GM19324 (cell line): Measurements from ENCODE around the gene TMSB4X.
"Not testable (repeated sequence)": the region's sequence is repeated elsewhere in the genome, so short reads cannot be mapped to it uniquely, and the experiment has no call there.

ENCODE experiments used
- ATAC-seq: cut with Tn5 transposase; IDR thresholded peaks from one replicate; pipeline ENCODE4 v1.9.1; 2021; ENCODE audit warnings: mild to moderate bottlenecking, moderate library complexity; ENCODE audit not compliant: unreplicated experiment, low FRiP score

Gene TMSB4X

DNA sequence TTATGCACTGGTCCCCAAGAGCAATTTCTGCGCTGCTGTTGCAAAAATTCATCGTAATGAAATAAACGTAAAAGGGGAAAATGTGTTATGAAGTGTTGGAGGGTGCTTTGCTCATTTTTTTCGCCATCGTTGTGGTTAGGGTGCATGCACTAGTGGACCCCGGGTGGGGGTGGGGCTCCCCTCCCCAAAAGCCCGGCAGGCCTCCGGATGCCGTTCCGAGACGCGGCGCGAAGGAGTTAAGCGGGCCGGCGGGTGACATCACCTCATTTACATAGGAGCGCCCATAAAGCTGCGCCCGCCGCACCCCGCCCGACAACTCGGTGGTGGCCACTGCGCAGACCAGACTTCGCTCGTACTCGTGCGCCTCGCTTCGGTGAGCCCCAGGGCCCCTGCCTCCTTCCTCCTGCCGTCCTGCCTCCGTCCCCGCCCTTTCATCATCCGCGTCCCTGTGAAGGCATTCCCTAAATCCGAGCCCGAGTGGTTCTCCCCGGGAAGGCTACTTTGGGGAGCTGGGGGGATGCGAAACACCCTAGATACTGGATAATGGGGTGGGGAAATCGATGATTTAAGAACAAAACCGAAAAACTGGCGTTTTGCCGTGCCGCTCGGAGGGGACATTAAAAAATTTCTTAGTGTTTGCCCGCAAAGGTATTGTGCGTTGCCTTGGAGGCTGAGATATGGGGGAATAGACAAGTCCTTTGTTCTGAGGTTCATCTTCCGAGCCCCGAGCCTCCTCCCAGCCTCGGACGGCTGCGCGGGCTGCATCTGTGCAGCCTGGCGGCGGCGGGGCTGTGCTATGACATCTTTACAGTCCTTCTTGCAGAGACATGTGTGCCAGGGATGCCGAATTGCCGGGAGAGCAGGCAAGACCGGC is at the start of gene TMSB4X:
Gene TMSB4X (plus strand): TSS at position 315 of the 874 bp plus-strand sequence.
- ATAC-seq: peak; percentile 53

DNA sequence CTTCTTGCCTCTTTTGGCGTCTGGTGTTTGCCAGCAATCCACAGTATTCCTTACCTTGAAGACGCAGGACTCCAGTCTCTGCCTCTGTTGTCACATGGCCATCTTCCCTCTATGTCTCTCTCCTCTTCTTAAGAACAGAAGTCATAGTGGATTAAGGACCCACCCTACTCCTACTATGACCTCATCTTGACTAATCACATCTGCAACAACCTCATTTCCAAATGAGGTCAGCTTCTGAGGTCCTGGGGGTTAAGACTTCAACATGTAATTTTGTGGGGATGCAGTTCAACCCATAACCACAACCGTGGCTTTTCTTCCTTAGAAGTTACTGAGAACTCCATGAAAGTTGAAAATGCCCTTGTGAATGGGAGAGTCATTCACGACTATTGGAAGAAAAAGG is 45.2 kb upstream of the TMSB4X start:
- ATAC-seq: no peak

DNA sequence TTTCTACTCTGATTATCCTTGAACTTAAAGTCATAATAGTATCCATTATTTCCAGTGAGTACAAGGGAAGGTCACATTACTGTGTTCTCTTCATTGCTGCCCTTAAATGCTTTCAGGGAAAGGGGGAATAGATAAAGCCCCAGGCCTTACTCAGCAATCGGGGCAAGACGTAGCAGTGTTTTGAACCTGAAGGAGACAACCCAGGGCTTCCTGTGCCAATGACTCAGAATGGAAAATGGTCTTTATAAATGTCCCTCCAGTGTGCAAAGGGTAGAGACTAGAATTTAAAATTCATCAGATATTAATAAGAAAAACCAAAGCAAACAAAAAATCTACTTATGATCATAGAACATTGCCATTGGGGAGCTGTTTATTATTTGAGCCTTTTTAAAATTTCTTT is 44.8 kb upstream of the TMSB4X start:
- no peak for ATAC-seq

DNA sequence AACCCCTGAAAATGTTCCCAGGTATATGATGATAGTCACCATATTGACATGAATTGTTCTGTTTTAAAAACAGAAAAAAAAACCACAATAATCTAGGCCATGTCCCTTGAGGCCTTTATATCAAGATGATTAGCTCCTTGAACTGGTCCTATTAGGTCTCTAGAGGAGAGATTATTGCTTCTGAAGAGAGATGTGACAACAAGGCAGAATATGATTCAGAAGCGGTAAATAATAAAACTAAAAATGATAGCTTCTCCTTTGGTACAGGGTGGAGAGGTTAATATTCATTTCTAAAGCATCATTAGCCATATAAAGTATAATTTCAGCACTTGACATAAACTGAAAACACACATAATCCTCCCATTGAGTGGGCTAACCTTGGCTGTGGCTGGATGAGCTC is 42.7 kb upstream of the TMSB4X start:
- ATAC-seq: no peak

DNA sequence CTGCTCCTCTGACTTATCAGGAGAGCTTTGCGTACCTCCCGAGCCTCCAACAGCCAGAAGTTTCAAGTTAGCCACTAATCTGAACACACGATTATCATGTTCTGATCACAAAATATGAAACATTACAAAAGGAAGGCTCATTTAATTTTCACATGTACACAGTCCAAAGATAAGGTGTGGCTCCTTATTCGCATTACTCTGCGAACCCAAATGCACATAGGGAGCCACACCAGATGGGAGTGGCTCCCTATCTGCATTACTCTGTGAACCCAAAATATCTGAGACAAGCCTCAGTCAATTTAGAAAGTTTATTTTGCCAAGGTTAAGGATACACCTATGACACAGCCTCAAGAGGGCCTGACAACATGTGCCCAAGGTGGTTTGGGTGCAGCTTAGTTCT is 40.1 kb upstream of the TMSB4X start:
- no peak for ATAC-seq

DNA sequence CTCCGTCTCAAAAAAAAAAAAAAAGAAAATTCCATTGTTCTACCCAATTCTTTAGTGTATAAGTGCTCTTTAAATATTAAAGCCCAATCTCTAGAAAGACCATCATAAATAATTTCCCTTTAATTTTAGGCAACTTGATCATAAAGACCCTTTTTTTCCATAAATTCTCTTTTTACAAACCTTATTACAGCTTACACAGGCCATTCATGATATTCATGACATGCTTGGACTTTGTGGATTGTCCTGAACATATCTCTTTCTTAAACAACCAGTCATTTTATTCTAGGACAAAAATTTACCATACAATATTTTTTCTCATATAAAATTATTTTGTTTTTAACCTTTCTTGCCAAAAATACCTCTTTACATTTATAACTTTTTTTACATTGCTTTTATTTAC is 38.0 kb upstream of the TMSB4X start:
- no peak for ATAC-seq

DNA sequence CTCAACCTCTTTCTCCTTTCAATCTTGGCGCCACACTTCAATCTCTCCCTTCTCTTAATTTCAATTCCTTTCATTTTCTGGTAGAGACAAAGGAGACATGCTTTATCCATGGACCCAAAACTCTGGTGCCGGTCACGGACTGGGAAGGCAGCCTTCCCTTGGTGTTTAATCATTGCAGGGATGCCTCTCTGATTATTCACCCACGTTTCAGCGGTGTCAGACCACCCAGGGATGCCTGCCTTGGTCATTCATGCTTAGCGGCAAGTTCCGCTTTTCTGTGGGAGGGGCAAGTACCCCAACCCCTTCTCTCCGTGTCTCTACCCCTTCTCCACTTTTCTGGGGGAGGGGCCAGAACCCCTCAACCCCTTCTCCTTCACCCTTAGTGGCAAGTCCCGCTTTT is 34.4 kb upstream of the TMSB4X start:
- not testable (repeated sequence) for ATAC-seq

DNA sequence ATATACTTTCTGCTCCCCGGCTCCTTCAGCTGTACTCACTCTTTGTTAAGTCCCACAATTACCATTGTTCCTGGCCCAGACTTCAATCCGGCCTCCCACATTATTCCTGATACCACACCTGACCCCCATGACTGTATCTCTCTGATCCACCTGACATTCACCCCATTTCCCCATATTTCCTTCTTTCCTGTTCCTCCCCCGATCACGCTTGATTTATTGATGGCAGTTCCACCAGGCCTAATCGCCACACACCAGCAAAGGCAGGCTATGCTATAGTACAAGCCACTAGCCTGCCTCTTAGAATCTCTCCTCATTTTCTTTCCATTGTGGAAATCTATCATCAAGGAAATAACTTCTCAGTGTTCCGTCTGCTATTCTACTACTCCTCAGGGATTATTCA is 31.3 kb upstream of the TMSB4X start:
- not testable (repeated sequence) for ATAC-seq

DNA sequence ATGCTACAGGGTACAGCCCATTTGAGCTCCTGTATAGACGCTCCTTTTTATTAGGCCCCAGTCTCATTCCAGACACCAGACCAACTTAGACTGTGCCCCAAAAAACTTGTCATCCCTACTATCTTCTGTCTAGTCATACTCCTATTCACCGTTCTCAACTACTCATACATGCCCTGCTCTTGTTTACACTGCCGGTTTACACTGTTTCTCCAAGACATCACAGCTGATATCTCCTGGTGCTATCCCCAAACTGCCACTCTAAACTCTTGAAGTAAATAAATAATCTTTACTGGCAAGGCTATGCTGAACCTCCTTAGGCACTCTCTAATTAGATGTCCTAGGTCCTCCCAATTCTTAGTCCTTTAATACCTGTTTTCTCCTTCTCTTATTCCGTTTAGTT is 30.5 kb upstream of the TMSB4X start:
- not testable (repeated sequence) for ATAC-seq

DNA sequence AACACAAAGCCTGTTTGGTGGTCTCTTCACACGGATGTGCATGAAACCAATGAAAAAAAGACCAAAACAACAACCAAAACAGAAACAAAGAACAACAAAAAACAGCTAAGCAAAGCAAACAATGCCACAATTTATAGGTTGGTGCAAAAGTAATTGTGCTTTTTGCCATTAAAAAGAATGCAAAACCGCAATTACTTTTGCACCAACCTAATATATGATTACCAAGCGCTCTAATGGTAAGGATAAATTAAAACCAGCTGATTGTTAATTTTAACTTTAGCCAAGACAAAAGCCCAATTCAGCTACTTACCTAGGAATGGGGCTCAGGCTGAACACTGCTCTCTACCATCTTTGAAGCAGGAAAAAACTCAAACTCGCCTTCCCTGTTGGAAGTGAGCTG is 29.4 kb upstream of the TMSB4X start:
- no peak for ATAC-seq

DNA sequence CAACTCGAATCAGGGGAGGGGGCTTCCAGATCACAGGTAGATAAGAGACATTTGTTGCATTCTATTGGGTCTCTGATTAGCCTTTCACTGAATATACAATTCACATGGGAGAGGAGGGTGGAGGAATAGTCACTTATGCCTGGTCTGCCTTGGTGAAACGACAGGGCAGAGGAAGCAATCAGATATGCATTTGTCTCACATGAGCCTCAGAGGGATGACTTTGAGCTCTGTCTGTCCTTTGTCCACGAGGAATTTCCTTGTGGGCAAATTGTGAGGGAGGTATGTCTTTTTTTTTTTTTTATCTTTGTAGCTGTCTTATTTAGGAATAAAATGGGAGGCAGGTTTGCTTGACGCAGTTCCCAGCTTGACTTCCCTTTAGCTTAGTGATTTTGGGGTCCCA is 28.5 kb upstream of the TMSB4X start:
- ATAC-seq: no peak

DNA sequence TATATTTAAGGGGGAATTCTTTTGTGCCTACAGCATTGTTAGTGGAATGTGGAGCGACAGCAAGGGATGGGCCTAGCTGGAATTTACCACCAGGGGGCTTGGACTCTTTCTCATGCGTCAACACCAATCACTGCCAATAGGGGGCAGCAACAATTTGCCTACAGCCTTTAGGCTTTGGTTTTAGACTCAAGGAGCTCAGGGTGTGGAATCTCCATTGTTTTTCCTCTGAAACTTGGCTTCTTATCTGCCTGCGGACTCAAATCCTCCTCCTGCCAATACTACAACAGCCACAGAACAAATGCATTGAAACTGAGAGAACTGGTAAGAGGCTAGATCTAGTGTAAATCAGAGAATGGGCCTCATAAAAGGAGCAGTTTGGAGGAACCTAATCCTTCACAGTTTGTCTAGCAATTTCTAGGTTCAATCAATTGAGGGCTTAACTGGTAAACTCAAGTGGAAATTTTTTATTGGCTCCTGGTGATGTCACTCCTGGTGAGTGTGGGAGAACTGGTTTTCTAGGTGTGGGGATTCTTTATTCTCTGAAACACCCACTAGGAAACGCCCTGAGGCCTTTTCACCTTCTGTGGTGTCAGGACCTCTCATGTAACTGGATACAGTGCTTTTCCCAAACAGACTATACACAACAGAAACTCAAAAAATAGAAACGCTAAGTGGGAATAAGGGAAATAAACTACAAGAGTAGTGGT is 27.9 kb upstream of the TMSB4X start:
- no peak for ATAC-seq

DNA sequence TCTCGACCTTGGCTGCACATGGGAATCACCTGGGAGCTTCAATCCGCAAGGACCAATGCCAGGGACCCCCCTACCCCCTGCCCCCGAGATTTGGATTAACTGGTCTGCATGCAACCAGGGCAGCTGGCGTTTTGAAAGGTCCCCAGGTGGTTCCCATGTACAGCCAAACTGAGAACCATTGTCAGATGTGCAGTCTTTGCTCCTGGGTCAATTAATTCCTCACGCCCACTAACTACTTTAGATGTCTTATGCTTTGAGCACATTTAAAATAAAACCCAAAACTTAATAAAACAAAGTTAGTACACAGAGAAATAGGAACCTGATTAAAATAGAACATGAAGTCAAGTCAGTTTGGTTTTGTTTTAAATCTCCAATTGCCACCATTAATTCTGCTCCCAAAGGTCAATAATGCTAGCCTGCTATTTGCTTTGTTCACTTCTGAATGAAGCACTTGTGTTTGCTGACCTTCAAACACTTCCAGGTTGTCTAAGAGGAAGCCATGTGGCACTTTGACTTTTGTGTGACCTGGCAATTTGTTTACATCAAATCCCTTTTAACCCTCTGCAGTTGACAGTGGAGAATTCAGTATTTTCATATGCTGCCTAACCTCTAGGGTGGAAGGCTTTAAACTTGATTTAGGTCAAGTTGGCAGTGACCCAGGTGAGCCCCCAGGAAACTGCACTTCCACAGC is 27.2 kb upstream of the TMSB4X start:
- ATAC-seq: no peak

DNA sequence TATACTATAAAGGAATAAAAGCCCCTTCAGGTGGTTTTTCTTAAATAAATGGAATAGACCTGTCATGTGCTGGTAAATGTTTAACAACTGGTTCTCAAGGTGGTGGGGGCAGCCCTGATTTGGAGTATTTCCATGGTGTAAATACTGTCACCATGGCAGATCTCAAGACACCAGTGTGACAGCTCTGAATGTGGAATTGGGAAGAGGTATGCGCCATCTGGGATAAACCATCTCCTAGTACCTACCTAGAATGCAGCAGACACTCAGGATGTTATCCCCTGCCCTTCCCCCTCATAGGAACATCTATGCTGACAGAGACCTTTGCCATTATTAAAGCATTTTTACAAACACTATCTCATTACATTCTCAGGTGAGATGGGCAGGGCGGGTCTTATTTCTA is 26.4 kb upstream of the TMSB4X start:
- no peak for ATAC-seq

DNA sequence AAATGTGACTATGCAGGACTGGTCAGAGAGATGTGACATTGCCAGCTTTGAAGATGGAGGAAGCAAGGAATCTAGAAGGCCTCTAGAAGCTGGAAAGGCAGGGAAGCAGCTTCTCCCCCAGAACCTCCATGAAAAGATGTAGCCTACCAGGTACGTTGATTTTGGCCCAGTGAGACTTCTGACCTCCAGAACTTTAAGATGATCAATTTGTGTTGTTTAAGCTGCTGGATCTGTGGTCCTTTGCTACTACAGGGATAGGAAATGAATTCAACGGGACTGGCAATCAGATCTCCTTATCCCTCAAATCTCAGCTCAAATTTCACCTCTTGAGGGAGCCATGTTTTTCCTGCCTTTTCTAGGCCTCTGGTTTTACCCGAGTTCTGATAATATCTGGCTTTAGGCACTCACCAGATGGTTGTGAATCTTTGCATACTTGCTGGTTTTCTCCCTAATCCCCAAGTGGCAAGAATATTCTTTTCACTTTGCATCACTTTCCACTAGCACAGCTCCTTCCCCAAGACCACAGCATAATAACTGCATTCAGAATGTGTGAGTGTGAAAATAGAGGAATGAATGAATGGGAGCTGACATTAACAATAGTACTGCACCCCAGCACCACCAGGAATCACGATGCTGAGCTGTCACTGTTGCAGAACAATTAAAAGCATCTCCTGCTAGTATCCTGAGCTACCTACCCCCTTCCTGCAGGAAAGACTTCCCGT is 25.5 kb upstream of the TMSB4X start:
- no peak for ATAC-seq

DNA sequence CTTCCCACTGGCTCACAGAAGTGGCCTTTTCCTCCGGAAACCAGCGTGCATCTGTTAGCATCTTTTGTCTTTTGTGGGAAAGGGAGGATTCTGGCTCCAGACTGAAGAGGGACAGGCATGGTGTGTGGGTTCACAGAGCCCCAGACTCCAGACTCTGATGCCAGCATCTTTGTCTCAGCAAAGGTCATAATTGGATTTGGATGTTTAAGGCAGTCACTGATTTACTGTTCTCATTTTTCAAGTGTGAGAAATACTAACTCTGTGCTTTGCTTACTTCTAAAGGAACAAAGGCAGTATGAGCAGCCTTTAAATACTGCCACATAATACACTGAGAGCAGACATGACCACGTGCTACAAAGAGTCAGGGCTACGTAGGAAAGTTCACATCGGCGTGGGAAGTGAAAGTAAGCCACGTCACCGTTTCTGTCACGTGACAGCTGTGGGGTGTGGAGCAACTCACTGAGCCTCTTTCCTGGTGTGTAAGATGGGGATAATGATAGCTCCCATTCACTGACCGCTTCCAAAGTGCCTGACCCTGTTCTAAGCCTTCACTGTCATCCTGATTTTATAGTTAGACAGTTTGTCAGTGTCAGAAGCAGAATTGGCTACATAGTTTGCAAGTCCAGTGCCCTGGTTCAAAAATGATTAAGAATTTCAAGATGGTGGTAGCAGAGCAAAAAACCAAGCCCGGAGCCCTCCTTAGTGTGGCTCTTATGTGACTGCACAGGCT is 24.8 kb upstream of the TMSB4X start:
- peak; percentile 53 for ATAC-seq

DNA sequence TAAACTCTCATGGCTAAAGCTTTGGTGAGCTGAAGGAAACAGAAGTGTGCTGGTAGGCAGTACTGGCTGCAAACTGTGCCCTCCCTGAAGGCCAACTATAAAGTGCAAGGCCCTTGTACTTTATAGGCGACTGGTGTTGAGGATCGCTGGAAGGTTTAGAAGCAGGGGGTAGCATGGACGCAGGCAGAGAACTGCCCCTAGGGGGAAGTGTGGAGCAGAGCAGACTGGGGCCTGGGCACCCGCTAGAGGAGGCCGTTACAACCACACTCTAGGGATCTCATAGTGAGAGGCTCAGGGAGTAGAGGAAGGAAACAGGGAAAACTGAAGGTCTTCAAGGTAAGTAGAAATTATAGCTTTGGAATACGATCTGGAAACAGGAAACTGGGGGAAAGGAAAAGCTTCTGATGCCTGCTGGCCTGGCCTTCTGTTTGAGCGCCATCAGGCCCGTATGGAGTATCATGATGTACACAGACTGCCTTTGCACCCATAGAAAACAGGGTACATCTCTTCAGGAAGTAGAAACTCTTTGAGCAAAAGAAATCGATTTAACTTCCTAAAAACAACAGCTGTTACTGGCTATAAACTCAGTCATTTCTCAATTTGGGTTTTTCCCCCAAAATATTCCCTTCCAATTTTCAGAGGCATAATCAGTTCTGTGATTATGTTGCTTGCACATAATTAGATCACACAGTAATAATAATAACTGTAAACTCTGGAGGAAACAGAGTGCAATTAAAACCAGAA is 23.9 kb upstream of the TMSB4X start:
- ATAC-seq: peak; percentile 65

DNA sequence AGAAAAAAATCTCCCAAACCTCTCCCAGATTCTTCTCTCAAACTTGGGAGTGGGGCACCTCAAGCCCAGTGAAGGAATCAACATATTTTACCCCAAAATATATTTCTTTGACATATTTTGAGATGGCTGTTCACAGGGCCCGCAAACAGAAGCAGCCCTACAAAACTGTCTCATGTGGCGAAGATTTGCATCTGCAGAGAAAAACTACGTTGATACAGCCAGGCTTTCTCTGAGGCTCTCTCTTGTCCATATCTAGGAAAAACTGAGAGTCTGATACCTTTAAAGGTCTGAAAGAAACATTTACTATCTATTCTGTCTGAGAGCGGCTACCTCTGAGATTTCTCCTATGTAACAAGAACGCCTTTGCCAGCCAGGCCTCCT is 23.3 kb upstream of the TMSB4X start:
- ATAC-seq: no peak

DNA sequence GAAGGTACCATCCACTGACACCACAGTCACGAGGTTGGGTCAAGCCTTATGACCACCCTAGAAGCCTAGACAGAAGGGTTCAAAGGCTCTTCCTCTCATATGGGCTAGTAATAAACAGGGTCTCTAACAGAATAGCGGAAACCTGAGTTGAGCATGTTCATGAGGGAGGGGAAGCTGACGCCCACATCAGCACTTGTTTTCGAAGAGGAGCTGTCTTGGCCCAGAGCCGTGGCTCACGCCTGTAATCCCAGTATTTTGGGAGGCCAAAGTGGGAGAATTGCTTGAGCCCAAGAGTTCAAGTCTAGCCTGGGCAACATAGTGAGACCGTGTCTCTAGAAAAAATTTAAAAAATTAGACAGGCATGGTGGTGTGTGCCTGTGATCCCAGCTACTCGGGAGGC is 21.5 kb upstream of the TMSB4X start:
- no peak for ATAC-seq
